DND-41 (cell line): ENCODE data around the gene TCF7L2.

Source experiments
- EZH2 ChIP-seq: IDR thresholded peaks from 3 replicates; pipeline ENCODE4 v1.6.1; 2012; ENCODE audit warnings: borderline replicate concordance, low read depth, mild to moderate bottlenecking, moderate library complexity, low read length, inconsistent platforms; ENCODE audit not compliant: severe bottlenecking
- TF ChIP-seq, protein P1 (sequence below): IDR thresholded peaks from 2 replicates; pipeline ENCODE4 v1.5.1; 2012; ENCODE audit warnings: borderline replicate concordance, low read length, moderate library complexity, mild to moderate bottlenecking; ENCODE audit not compliant: poor library complexity, severe bottlenecking; ENCODE audit errors: extremely low read depth

DNA sequence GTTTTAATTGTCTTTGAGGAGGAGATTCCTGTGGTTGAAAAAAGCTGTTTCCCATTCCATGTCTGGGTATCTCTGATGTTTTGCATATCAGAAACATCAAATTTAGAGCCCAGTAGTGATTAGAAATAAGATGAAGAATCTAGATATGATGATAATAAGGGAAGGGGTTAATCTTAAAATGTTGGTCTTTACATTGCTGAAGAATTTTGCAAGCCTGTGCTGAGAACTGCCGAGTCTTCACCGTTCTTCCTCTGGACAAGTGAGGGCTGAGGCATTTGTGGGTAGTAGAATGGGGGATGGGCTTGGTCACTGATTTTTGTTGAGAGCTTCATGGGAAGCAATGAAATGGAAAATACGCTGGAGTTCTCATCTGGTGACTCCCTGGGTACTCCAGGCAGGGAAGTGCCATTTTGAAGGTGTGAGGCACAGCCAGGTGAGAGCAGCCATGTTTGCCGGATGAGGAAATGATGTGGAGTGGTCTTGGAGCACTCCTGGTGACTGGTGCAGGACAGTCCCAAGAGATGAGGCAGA lies 10.2 kb downstream of the TCF7L2 start:
- TF ChIP-seq, protein P1, sequence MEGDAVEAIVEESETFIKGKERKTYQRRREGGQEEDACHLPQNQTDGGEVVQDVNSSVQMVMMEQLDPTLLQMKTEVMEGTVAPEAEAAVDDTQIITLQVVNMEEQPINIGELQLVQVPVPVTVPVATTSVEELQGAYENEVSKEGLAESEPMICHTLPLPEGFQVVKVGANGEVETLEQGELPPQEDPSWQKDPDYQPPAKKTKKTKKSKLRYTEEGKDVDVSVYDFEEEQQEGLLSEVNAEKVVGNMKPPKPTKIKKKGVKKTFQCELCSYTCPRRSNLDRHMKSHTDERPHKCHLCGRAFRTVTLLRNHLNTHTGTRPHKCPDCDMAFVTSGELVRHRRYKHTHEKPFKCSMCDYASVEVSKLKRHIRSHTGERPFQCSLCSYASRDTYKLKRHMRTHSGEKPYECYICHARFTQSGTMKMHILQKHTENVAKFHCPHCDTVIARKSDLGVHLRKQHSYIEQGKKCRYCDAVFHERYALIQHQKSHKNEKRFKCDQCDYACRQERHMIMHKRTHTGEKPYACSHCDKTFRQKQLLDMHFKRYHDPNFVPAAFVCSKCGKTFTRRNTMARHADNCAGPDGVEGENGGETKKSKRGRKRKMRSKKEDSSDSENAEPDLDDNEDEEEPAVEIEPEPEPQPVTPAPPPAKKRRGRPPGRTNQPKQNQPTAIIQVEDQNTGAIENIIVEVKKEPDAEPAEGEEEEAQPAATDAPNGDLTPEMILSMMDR, result no peak
- no peak for TF ChIP-seq EZH2
